ENCODE measurements around the gene FBXL14. TPM values are rescaled to one million over a fixed set of nuclear protein-coding genes. Genes with fewer than 3 reads are reported as not detected.
A peak's percentile ranks its signal among the peaks of the same experiment; 100 is the strongest.

Gene FBXL14
- total RNA-seq, 1 donor from 2014 or later: 21.6 TPM

DNA sequence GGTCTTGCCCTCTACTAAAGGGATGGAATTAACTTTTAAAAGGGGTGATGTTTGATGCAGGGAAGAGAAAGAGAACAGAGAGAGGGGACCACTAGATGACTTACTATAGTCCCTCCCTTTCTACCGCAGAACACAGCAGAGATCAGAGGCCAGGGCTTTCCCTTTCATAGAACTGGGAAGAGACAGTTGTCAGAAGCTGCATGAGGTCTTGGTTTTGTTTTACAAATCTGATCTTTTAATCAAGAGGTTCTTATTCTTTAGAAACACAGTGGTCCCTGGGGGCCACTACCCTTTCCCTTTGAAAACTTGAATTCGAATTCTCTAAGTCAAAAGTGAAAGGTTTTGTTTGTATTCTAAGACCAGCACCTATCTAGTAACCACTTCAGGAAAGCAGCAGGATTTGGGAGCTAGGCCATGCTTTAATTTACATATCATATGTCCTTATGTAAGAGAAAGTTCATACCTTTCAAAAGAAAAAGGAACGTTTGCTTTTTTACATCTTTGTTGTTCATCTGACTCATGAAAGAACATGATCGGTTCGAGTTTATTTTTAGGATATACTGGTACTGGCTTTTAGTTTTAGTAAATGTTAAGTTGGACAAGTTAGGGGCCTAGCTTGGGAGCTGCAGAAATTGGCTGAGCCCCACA, 6.3 kb downstream of the FBXL14 start:
- Mint-ChIP-seq H3K27me3 (no peaks in the 10 kb centered on the region), H3K4me1 (peaks cover 56% of the 10 kb centered on the region), H3K4me3 (no peak overlapping the region), H3K9me3 (no peaks in the 10 kb centered on the region), H3K36me3 (ENCODE audit: low read depth) (peaks cover 37% of the 10 kb centered on the region), H3K27ac (peak overlapping the region; percentile 42)
- TF ChIP-seq CTCF (IDR thresholded peaks at IDR 0.05): no peak
- POLR2A ChIA-PET: interaction anchor here (1.6 kb wide), 1 partner anchor 14 kb away, joined by 4 read pairs; no protein-coding TSS in a partner anchor
- DNase-seq: no peak
- ATAC-seq (ENCODE audit: low read depth): no peak
- intact Hi-C loops (cut with micrococcal nuclease): no loop called here
- CTCF ChIA-PET: interaction anchor here (0.8 to 3.8 kb wide), 5 partner anchors 13 to 495 kb away, joined by 3 to 24 read pairs (median 4); no protein-coding TSS in a partner anchor

- Mint-ChIP-seq H3K4me3 (no peak overlapping the region), H3K27ac (no peak overlapping the region)
- intact Hi-C loops (cut with micrococcal nuclease): no loop called here
These were observed 10.1 kb downstream of the FBXL14 start for GRCh38 chr12:1584326-1584725.

DNA sequence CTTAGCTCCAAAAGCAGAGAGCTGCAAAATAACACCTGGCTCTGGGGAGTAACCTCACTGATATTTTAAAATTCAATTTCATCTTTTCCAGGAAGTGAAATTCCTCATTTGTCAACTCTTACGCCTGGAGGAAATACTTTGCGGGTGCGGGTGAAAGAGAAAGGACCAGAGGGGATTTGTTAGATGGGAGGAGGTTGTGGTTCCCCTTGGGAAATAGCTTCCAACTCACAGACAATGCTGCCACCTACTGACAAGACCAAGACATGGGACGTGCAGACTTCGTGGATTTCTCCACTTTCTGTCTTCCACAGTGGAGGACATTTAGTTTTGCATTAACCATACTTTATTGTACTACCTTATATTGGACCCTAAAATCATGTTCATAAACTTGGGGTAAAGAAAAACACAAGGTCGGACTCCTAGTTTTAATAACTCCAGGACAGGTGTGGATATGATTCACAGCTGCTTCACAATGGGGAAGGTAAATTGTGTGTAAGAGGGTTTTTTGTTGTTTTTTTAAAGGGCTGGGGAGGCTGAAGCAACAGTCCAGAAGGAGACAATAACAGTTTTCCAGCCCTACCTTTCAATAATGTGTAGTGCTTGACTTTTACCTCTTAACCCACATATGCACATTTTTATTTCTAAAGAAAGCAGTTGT, 10.8 kb downstream of the FBXL14 start:
- peaks cover 19% of the 10 kb centered on the region for H3K36me3 Mint-ChIP-seq (ENCODE audit: low read depth)
- peak overlapping the region; percentile 69 for H3K4me3 Mint-ChIP-seq
- H3K9me3 Mint-ChIP-seq: no peaks in the 10 kb centered on the region
- peaks cover 17% of the 10 kb centered on the region for H3K4me1 Mint-ChIP-seq
- ChIA-PET CTCF (interaction anchor here (0.6 to 11.3 kb wide), 31 partner anchors 9 to 1141 kb away, joined by 3 to 287 read pairs (median 3); no protein-coding TSS in a partner anchor), POLR2A (interaction anchor here (0.5 to 2.6 kb wide), 7 partner anchors 9 to 902 kb away, joined by 3 to 14 read pairs (median 4); no protein-coding TSS in a partner anchor)
- intact Hi-C loops (cut with micrococcal nuclease): loop anchor here (1.0 to 2.0 kb wide), 12 partner anchors 9 to 1141 kb away; partner anchors contain the start of gene RAD52
- TF ChIP-seq CTCF (IDR thresholded peaks at IDR 0.05): peak; percentile 96
- no peak overlapping the region for H3K27ac Mint-ChIP-seq
- DNase-seq (peak; percentile 36), ATAC-seq (ENCODE audit: low read depth) (peak; percentile 96)
- no peaks in the 10 kb centered on the region for H3K27me3 Mint-ChIP-seq

More at GRCh38 chr12:1584326-1584725, 10.1 kb downstream of the FBXL14 start:
- ChIA-PET POLR2A (interaction anchor here (0.7 to 2.6 kb wide), 3 partner anchors 8 to 466 kb away, joined by 3 to 14 read pairs (median 14); no protein-coding TSS in a partner anchor), CTCF (interaction anchor here (0.7 to 11.3 kb wide), 12 partner anchors 14 to 1014 kb away, joined by 3 to 287 read pairs (median 6); no protein-coding TSS in a partner anchor)
- DNase-seq (no peak), ATAC-seq (ENCODE audit: low read depth) (no peak)
- Mint-ChIP-seq H3K36me3 (ENCODE audit: low read depth) (peaks cover 20% of the 10 kb centered on the region), H3K27me3 (no peaks in the 10 kb centered on the region), H3K4me1 (peaks cover 21% of the 10 kb centered on the region), H3K9me3 (no peaks in the 10 kb centered on the region)
- no peak for TF ChIP-seq CTCF (IDR thresholded peaks at IDR 0.05)

DNA sequence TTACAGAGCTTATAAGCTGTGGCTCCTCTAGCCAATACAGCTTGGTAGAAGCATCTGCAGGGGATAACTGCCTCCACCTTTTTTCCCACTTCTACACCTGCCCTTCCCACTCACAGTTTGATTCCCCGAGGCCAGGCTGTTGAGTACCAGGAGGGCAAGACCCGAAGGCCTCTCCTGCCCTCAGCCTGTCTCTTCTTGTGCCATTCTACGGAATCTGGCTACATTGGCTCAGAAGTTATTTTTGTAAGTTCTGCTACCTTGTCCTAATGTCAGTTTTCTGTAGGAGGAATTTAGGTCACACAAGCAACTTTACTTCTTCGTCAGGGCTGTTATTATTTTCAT, 11.7 kb downstream of the FBXL14 start:
- CTCF ChIA-PET: interaction anchor here (0.6 to 11.3 kb wide), 24 partner anchors 10 to 1140 kb away, joined by 3 to 287 read pairs (median 4); no protein-coding TSS in a partner anchor
- no peak for DNase-seq
- TF ChIP-seq CTCF (IDR thresholded peaks at IDR 0.05): no peak
- Mint-ChIP-seq H3K4me1 (peaks cover 8% of the 10 kb centered on the region), H3K27me3 (no peaks in the 10 kb centered on the region), H3K9me3 (no peaks in the 10 kb centered on the region), H3K27ac (no peak overlapping the region), H3K4me3 (no peak overlapping the region), H3K36me3 (ENCODE audit: low read depth) (peaks cover 18% of the 10 kb centered on the region)
- intact Hi-C loops (cut with micrococcal nuclease): loop anchor here (1.0 to 2.0 kb wide), 12 partner anchors 10 to 1140 kb away; partner anchors contain the start of gene RAD52
- no peak for ATAC-seq (ENCODE audit: low read depth)
- POLR2A ChIA-PET: interaction anchor here (0.5 to 2.6 kb wide), 5 partner anchors 10 to 1010 kb away, joined by 3 to 14 read pairs (median 4); no protein-coding TSS in a partner anchor

Measured in activated B cell treated with CpG ODN at 0.5 μM for 24 hours (primary cell).